NK-92 (cell line): ENCODE data around the gene ADAT1.

ENCODE experiments used
- DNase-seq: peaks from one replicate; lab custom pipeline; 2025; ENCODE audit not compliant: unreplicated experiment; lab: John Stamatoyannopoulos, UW

ADAT1 gene

GRCh38 chr16:75622761-75623605 is at the start of gene ADAT1:
Gene ADAT1 (minus strand): TSS chr16:75623281. CDS start chr16:75620799, 2,482 bp downstream.
- DNase-seq = peak; percentile 94

GRCh38 chr16:75667503-75667902 is 44.4 kb upstream of the ADAT1 start:
- DNase-seq = no peak

- no peak for DNase-seq
Observed at GRCh38 chr16:75660726-75661302, 37.7 kb upstream of the ADAT1 start.

- DNase-seq = no peak
Observed at GRCh38 chr16:75660321-75660720, 37.2 kb upstream of the ADAT1 start.

- no peak for DNase-seq
Observed at GRCh38 chr16:75658175-75658574, 35.1 kb upstream of the ADAT1 start.

- no peak for DNase-seq
Observed at GRCh38 chr16:75653922-75654321, 30.8 kb upstream of the ADAT1 start.

GRCh38 chr16:75648265-75649076 is 25.4 kb upstream of the ADAT1 start:
- DNase-seq = peak; percentile 30

GRCh38 chr16:75647492-75648264 is 24.6 kb upstream of the ADAT1 start, which contains the start of the genes KARS1 and TERF2IP:
Gene KARS1 (minus strand): TSS chr16:75647665. CDS start chr16:75647639, 26 bp downstream.
Gene TERF2IP (plus strand): TSS chr16:75647773. CDS start chr16:75647883, 110 bp downstream.
- DNase-seq = peak; percentile 70

GRCh38 chr16:75647112-75647491 is 24.0 kb upstream of the ADAT1 start:
- no peak for DNase-seq

- no peak for DNase-seq
Observed at GRCh38 chr16:75644240-75645012, 21.3 kb upstream of the ADAT1 start.

- no peak for DNase-seq
Observed at GRCh38 chr16:75640598-75640997, 17.5 kb upstream of the ADAT1 start.

GRCh38 chr16:75635036-75635435 is 12.0 kb upstream of the ADAT1 start:
- DNase-seq = no peak

GRCh38 chr16:75632857-75633256 is 9.8 kb upstream of the ADAT1 start:
- DNase-seq = no peak

- DNase-seq = no peak
Observed at GRCh38 chr16:75630052-75630451, 7.0 kb upstream of the ADAT1 start.

GRCh38 chr16:75629132-75629531 is 6.1 kb upstream of the ADAT1 start:
- DNase-seq = no peak

GRCh38 chr16:75628351-75628750 is 5.3 kb upstream of the ADAT1 start:
- no peak for DNase-seq

GRCh38 chr16:75627851-75628250 is 4.8 kb upstream of the ADAT1 start:
- DNase-seq = no peak

- DNase-seq = no peak
Observed at GRCh38 chr16:75626806-75627205, 3.7 kb upstream of the ADAT1 start.

GRCh38 chr16:75624921-75625334 is 1.8 kb upstream of the ADAT1 start:
- DNase-seq = no peak

GRCh38 chr16:75621170-75621477 is 2.0 kb downstream of the ADAT1 start:
- DNase-seq = no peak
